Thyroid gland (tissue), 4 donors: ENCODE data around the gene SLC47A2. TPM values are rescaled to one million over a fixed set of nuclear protein-coding genes. Genes with fewer than 3 reads are reported as not detected.

ENCODE experiments used
- DNase-seq, 2 donors: peaks; one replicate each; pipeline ENCODE4 v3.0.0-alpha.2; 2019
- H3K27ac ChIP-seq, 3 donors: fragments of 200-600 bp; sonication (generic); 1 replicate in 2 of 3; 2 replicates in 1 of 3; pipeline ENCODE4 v1.5.1; 2016 to 2019; ENCODE audit warnings: mild to moderate bottlenecking in 1 of 3, moderate library complexity in 1 of 3
- H3K27me3 ChIP-seq: fragments of 200-600 bp; sonication (generic); one replicate; pipeline ENCODE4 v1.5.1; 2019
- H3K36me3 ChIP-seq, 2 donors: fragments of 200-600 bp; sonication (generic); one replicate each; pipeline ENCODE4 v1.5.1; 2016 to 2019
- H3K4me1 ChIP-seq, 2 donors: fragments of 200-600 bp; sonication (generic); one replicate each; pipeline ENCODE4 v1.5.1; 2017 to 2019
- H3K4me3 ChIP-seq, 3 donors: fragments of 200-600 bp; sonication (generic); replicated peaks in 1 of 3; 1 replicate in 2 of 3; 2 replicates in 1 of 3; pipeline ENCODE4 v1.5.1; 2016; ENCODE audit warnings: mild to moderate bottlenecking in 1 of 3
- H3K9me3 ChIP-seq: fragments of 200-600 bp; sonication (generic); one replicate; pipeline ENCODE4 v1.5.1; 2017
- POLR2A ChIP-seq, 2 donors: fragments of 450-650 bp; IDR thresholded peaks; one replicate each; pipeline ENCODE4 v1.6.1; 2017; ENCODE audit warnings: antibody characterized with exemption in 2 of 2, mild to moderate bottlenecking in 2 of 2, moderate library complexity in 1 of 2
- WGBS, 2 donors: methylation state at CpG; one replicate each; pipeline ENCODE4 v1.1.5; 2017; 5-methylcytosine and 5-hydroxymethylcytosine counted together
- intact Hi-C: fragments of 100-400 bp; cut with DNase I; formaldehyde crosslinking; loops from one replicate; pipeline ENCODE4 v1.15.1; 2023
- total RNA-seq, 4 donors: library from RNA; depleted of rRNA; stranded (reverse); fragments of >200 nt; gene quantifications; one replicate each; pipeline ENCODE4 v1.2.3, GENCODE V29; 2016
- TF ChIP-seq, protein P1 (sequence below), 6 experiments: fragments of 200-600 bp in 3 of 6; fragments of 450-650 bp in 3 of 6; sonication (generic) in 3 of 6; IDR thresholded peaks; one replicate each; pipeline ENCODE4 v1.5.1; 2016 to 2019; ENCODE audit warnings: antibody characterized with exemption in 6 of 6, mild to moderate bottlenecking in 2 of 6, inconsistent platforms in 1 of 6, moderate library complexity in 1 of 6

Gene SLC47A2
- total RNA-seq, 4 donors from 2014 or later, result 0.45 to 1.4 TPM; not detected in 2

DNA sequence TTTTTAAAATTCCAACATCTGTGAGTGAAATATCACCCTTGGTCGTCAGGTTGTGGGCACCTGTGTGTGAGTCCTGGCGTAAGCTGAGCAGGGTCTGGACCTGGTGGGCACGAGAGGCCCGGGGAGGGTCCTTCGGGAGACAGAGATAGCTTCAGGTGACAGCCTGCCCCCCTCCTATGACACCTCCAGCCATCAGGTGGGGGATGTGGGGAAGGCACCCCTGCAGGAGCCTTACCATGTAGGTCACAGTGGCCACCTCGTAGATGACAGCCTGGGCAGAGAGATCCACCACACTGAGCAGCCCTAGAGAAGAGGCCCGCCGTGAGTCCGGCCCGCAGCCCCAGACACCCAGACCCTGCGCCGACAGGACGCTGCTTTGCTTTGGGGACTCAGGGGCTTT, 11.2 kb downstream of the SLC47A2 start:
- 92 to 97% methylated on average over 12 to 13 of the region's 13 CpGs for WGBS, 2 donors
- Histone ChIP-seq H3K9me3 (no peaks in the 10 kb centered on the region), H3K27me3 (no peaks in the 10 kb centered on the region), H3K4me3 (no peak overlapping the region), H3K36me3 (no peaks in the 10 kb centered on the region), H3K27ac (peak overlapping the region; percentile 88 to 97 (median 93)), H3K4me1 (peaks cover 21 to 39% of the 10 kb centered on the region in 2 donors)
- intact Hi-C loops, result no loop called here
- TF ChIP-seq POLR2A (IDR thresholded peaks at IDR 0.05), result no peak
- TF ChIP-seq, protein P1, sequence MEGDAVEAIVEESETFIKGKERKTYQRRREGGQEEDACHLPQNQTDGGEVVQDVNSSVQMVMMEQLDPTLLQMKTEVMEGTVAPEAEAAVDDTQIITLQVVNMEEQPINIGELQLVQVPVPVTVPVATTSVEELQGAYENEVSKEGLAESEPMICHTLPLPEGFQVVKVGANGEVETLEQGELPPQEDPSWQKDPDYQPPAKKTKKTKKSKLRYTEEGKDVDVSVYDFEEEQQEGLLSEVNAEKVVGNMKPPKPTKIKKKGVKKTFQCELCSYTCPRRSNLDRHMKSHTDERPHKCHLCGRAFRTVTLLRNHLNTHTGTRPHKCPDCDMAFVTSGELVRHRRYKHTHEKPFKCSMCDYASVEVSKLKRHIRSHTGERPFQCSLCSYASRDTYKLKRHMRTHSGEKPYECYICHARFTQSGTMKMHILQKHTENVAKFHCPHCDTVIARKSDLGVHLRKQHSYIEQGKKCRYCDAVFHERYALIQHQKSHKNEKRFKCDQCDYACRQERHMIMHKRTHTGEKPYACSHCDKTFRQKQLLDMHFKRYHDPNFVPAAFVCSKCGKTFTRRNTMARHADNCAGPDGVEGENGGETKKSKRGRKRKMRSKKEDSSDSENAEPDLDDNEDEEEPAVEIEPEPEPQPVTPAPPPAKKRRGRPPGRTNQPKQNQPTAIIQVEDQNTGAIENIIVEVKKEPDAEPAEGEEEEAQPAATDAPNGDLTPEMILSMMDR (IDR thresholded peaks at IDR 0.05), result no peak
- no peak for DNase-seq

DNA sequence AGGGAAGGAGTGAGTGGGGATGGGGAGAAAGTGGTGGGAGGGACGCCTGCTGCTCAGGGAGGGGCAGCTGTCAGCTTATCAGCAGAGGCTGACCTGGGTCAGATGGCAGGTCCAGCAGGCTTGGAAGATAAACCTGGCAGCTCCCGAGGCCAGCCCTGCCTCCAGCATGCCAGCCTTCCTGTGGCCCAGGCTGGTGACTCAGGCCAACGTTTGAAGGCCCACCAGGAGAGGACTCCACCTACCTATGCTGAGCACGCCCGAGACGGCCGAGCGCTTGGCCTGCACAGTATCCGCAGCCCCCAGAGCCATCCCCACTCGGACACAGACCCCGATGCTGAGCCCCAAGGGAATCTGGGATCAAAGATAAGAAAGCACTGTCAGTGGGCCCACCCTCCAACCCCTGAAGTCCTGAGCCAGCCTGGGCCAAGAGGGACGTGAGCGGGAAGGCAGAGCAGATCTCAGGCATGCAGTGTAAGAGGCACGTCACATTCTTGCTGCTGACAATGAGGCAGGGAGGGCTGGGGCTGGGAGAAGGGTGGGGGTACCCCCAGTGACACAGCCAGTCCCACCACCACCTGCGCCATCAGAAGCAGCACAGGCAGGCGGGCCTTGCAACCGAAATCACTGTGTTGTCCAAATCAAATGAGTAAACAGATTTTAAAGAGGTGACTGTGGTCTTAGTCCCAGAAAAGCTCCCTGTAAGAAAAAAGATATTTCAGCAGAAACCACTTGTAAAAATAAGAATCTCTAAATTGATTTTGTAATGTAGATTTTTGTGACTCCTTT, 12.4 kb downstream of the SLC47A2 start:
- Histone ChIP-seq H3K27me3 (no peaks in the 10 kb centered on the region), H3K4me1 (peaks cover 21 to 39% of the 10 kb centered on the region in 2 donors), H3K36me3 (no peaks in the 10 kb centered on the region), H3K27ac (peak overlapping the region; percentile 88 to 97 (median 93)), H3K9me3 (no peaks in the 10 kb centered on the region), H3K4me3 (no peak overlapping the region)
- intact Hi-C loops, result no loop called here
- TF ChIP-seq, protein P1 (IDR thresholded peaks at IDR 0.05), result no peak
- TF ChIP-seq POLR2A (IDR thresholded peaks at IDR 0.05), result no peak
- peak; percentile 40 to 61 for DNase-seq
- 58 to 69% methylated on average over 7 to 14 of the region's 17 CpGs for WGBS, 2 donors

DNA sequence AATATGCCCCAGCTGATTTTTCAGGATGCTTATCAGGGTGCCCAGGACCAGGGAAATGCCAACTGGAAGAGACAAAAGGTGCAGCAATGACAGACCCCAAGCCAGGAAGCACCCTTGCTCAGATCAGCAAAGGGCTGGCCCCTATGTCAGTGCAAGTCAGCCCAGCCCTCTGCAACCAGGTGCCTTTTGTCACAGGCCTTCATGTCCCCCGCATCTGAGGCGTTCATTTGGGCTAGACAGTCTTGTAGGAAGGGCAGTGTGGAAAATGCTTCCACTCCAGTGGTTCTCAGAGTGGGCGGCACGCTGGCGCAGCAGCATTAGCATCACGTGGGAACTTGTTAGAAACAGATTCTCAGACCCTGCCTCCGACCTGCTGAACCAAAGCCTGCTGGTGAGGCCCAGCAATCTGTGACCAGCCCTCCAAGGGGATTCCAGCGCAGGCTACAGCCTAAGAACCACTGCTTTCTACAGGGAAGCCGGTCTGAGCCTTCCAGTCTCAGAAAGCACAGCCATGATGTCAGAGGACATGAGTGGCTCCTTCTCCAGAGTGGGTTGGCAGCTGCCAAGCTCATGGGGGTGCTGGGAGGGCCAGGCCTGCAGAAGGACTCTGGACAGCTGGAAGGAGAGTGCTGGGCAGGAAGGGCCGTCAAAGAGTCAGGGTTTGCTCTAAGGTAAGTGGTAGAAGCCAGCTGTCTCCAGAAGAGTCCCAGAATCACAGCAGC, 13.1 kb downstream of the SLC47A2 start:
- peak overlapping the region; percentile 88 to 97 (median 93) for H3K27ac ChIP-seq
- no peak overlapping the region for H3K4me3 ChIP-seq
- intact Hi-C loops, result no loop called here
- H3K9me3 ChIP-seq, result no peaks in the 10 kb centered on the region
- no peaks in the 10 kb centered on the region for H3K36me3 ChIP-seq
- H3K27me3 ChIP-seq, result no peaks in the 10 kb centered on the region
- WGBS, 2 donors, result 6 to 40% methylated on average over 7 to 8 of the region's 10 CpGs
- peaks cover 21 to 39% of the 10 kb centered on the region in 2 donors for H3K4me1 ChIP-seq
- TF ChIP-seq, protein P1 (IDR thresholded peaks at IDR 0.05), result peak in 1 of 6 experiments; percentile 6
- TF ChIP-seq POLR2A (IDR thresholded peaks at IDR 0.05), result peak in 1 of 2 donors; percentile 53
- peak; percentile 95 to 97 for DNase-seq

DNA sequence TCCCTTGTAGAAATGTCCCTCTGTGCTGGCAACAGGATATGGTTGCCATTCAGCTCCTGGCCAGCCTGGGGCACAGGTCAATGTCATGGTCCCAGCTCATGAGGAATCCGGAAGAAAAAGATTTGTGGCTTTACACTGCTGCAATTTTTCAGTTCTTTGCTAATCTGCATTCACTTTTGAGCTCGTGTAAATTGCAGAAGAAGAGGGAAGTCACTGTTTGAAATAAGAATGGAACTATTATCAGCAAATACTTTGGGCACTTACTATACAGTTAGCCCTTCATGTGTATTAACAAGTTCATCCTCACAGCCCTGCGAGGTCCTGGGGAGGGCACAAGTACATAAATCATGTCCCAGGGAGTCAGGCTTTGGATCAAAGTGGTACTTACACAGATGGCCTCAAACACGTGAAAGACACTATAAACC, 14.2 kb downstream of the SLC47A2 start:
- no peaks in the 10 kb centered on the region for H3K9me3 ChIP-seq
- no peak for DNase-seq
- intact Hi-C loops, result no loop called here
- H3K27ac ChIP-seq, result peak overlapping the region; percentile 88 to 97 (median 93)
- H3K36me3 ChIP-seq, result no peaks in the 10 kb centered on the region
- no peak overlapping the region for H3K4me3 ChIP-seq
- TF ChIP-seq POLR2A (IDR thresholded peaks at IDR 0.05), result no peak
- TF ChIP-seq, protein P1 (IDR thresholded peaks at IDR 0.05), result no peak
- WGBS, 2 donors, result 72 to 80% methylated on average over 4 of the region's 4 CpGs
- H3K4me1 ChIP-seq, result peaks cover 21 to 31% of the 10 kb centered on the region in 2 donors
- no peaks in the 10 kb centered on the region for H3K27me3 ChIP-seq
